ENCODE results near the gene IFNAR1.

GRCh38 chr21:33293811-33294216, 31.0 kb upstream of the IFNAR1 start:
- TF ChIP-seq EZH2phosphoT487 (IDR thresholded peaks at IDR 0.05; ENCODE audit: insufficient read depth, low read depth), result no peak
- TF ChIP-seq EZH2 (IDR thresholded peaks at IDR 0.05; ENCODE audit: insufficient read depth, poor library complexity, severe bottlenecking), result no peak
